GM12892 (cell line): Measurements from ENCODE around the gene TMC8.

Experiments
- POLR2A ChIP-seq: IDR thresholded peaks from 2 replicates; pipeline ENCODE4 v1.6.1; 2011; ENCODE audit warnings: low read depth, low read length, control low read depth
- POLR2AphosphoS5 ChIP-seq: IDR thresholded peaks from 2 replicates; pipeline ENCODE4 v1.6.1; 2011; ENCODE audit warnings: low read depth, low read length, control low read depth
- TAF1 ChIP-seq: IDR thresholded peaks from 2 replicates; pipeline ENCODE4 v1.6.1; 2011; ENCODE audit warnings: low read depth, mild to moderate bottlenecking, control low read depth, low read length, borderline replicate concordance

DNA sequence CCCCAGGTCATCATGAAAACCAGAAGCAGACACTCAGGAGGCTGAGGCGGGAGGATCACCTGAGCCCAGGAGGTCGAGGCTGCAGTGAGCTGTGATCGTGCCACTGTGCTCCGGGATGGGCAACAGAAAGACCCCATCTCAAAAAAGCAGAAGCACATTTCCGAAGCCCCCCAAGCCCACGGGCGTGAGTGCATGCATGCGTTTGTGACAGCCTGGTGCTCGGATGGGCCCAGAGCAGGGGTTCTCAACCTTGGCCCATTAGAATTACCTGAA lies 21.1 kb upstream of the TMC8 start:
- TF ChIP-seq TAF1 = no peak
- TF ChIP-seq POLR2A = no peak
- no peak for TF ChIP-seq POLR2AphosphoS5
